HG02981 (cell line): ENCODE data around the gene SELPLG.

Experiments
- ATAC-seq: cut with Tn5 transposase; IDR thresholded peaks from one replicate; pipeline ENCODE4 v1.9.1; 2021; ENCODE audit warnings: mild to moderate bottlenecking, moderate library complexity; ENCODE audit not compliant: unreplicated experiment

Gene SELPLG

GRCh38 chr12:108605690-108606406 lies 27.8 kb downstream of the SELPLG start:
- no peak for ATAC-seq

- no peak for ATAC-seq
Measured at GRCh38 chr12:108605000-108605689, 28.5 kb downstream of the SELPLG start.

GRCh38 chr12:108604208-108604941 lies 29.3 kb downstream of the SELPLG start:
- ATAC-seq: no peak

GRCh38 chr12:108603743-108604142 lies 30.0 kb downstream of the SELPLG start:
- no peak for ATAC-seq

GRCh38 chr12:108602976-108603704 lies 30.6 kb downstream of the SELPLG start:
- ATAC-seq: no peak

- ATAC-seq: no peak
Measured at GRCh38 chr12:108602209-108602705, 31.4 kb downstream of the SELPLG start.

GRCh38 chr12:108600702-108601007 lies 33.0 kb downstream of the SELPLG start:
- no peak for ATAC-seq

GRCh38 chr12:108599948-108600701 lies 33.6 kb downstream of the SELPLG start:
- ATAC-seq: no peak

- ATAC-seq: no peak
Measured at GRCh38 chr12:108599541-108599940, 34.2 kb downstream of the SELPLG start.

- ATAC-seq: no peak
Measured at GRCh38 chr12:108598553-108599250, 35.0 kb downstream of the SELPLG start.

GRCh38 chr12:108597559-108598471 lies 35.9 kb downstream of the SELPLG start, which contains the start of gene TMEM119:
Gene TMEM119, minus strand, starts transcription at chr12:108598084. Its CDS starts 5,701 bp downstream, at chr12:108592383.
- ATAC-seq: no peak

GRCh38 chr12:108596854-108597558 lies 36.7 kb downstream of the SELPLG start:
- no peak for ATAC-seq

GRCh38 chr12:108595711-108596647 lies 37.7 kb downstream of the SELPLG start:
- no peak for ATAC-seq

- no peak for ATAC-seq
Measured at GRCh38 chr12:108594960-108595710, 38.6 kb downstream of the SELPLG start.

GRCh38 chr12:108594323-108594903 lies 39.3 kb downstream of the SELPLG start:
- ATAC-seq: no peak
